ENCODE data around the gene SPG11. TPM values are rescaled to one million over a fixed set of nuclear protein-coding genes. Genes with fewer than 3 reads are reported as not detected.

Gene SPG11
- total and polyA plus RNA-seq, 8 donors = 72.6 to 92.5 (median 83.2) TPM

- TF ChIP-seq CTCF (IDR thresholded peaks at IDR 0.05) = no peak
- H3K9me3 ChIP-seq = no peaks in the 10 kb centered on the region
- H3K4me3 ChIP-seq = peak within 1 kb of the TSS; percentile 62 to 92
- H3K27ac ChIP-seq = peak within 1 kb of the TSS; percentile 98 to 100
- DNase-seq = peak; percentile 94 to 98 (median 96)
- intact Hi-C loops (cut with DNase I) = no loop called here
- no peaks in the 10 kb centered on the region for H3K27me3 ChIP-seq
- peak; percentile 88 for ATAC-seq
- peaks cover 18 to 48% of the 10 kb centered on the region in 2 donors for H3K4me1 ChIP-seq
- H3K36me3 ChIP-seq = peaks cover 0 to 34% of the 10 kb centered on the region in 2 donors
Observed at GRCh38 chr15:44711096-44711742, 47.8 kb upstream of the SPG11 start, which contains the start of the genes B2M and PATL2. Gene B2M (plus strand): TSS chr15:44711517. CDS start chr15:44711547, 30 bp downstream. Gene PATL2 (minus strand): TSS chr15:44711323. CDS start chr15:44676490, 34,833 bp downstream.

GRCh38 chr15:44710236-44711095, 47.0 kb upstream of the SPG11 start:
- ATAC-seq (peak; percentile 6), DNase-seq (peak in 2 of 4 donors; percentile 53 to 72)
- H3K36me3 ChIP-seq = peaks cover 0 to 26% of the 10 kb centered on the region in 2 donors
- H3K4me3 ChIP-seq = peak overlapping the region; percentile 62 to 92
- peaks cover 12 to 40% of the 10 kb centered on the region in 2 donors for H3K4me1 ChIP-seq
- intact Hi-C loops (cut with DNase I) = no loop called here
- H3K9me3 ChIP-seq = no peaks in the 10 kb centered on the region
- TF ChIP-seq CTCF (IDR thresholded peaks at IDR 0.05) = no peak
- H3K27me3 ChIP-seq = no peaks in the 10 kb centered on the region
- H3K27ac ChIP-seq = peak overlapping the region; percentile 98 to 100

GRCh38 chr15:44706946-44707636, 43.6 kb upstream of the SPG11 start:
- peak overlapping the region; percentile 35 to 49 for H3K27ac ChIP-seq
- no peak overlapping the region for H3K4me3 ChIP-seq
- H3K9me3 ChIP-seq = peaks cover 0 to 11% of the 10 kb centered on the region in 2 donors
- no peaks in the 10 kb centered on the region for H3K27me3 ChIP-seq
- DNase-seq (peak in 1 of 4 donors; percentile 80), ATAC-seq (peak; percentile 46)
- peaks cover 3 to 18% of the 10 kb centered on the region in 2 donors for H3K4me1 ChIP-seq
- no peaks in the 10 kb centered on the region for H3K36me3 ChIP-seq
- no peak for TF ChIP-seq CTCF (IDR thresholded peaks at IDR 0.05)
- intact Hi-C loops (cut with DNase I) = no loop called here

- TF ChIP-seq CTCF (IDR thresholded peaks at IDR 0.05) = no peak
- peaks cover 3 to 18% of the 10 kb centered on the region in 2 donors for H3K4me1 ChIP-seq
- H3K36me3 ChIP-seq = no peaks in the 10 kb centered on the region
- ATAC-seq (no peak), DNase-seq (no peak)
- H3K9me3 ChIP-seq = peaks cover 0 to 15% of the 10 kb centered on the region in 2 donors
- intact Hi-C loops (cut with DNase I) = no loop called here
- H3K27me3 ChIP-seq = no peaks in the 10 kb centered on the region
- H3K4me3 ChIP-seq = no peak overlapping the region
- H3K27ac ChIP-seq = peak overlapping the region; percentile 35 to 49
Observed at GRCh38 chr15:44706401-44706800, 42.9 kb upstream of the SPG11 start.

Measured in left lung (tissue), 10 donors.